Measurements from ENCODE around the gene ACBD5.

DNA sequence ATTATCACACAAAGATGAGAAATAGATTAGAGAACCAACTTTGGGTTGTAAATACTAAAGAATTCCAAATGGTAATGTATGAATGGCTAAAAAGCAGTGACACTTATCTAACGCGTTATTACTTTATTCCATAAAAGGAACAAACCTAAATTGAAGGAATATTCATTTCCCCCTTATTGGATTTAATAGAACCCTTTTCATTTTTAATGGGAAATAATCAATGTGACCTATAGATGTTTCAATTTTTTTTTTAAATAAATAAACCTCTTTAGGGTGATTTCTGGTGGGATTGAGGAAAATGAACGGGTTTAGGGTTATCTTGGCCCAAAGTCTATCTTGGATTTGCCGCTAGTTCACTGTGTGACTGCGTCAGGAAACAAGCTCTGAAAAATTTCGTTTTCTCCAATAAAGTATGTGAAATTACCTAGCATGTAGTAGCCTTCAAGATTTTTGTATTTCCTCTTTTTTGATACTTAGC lies 1.9 kb upstream of the ACBD5 start:
- no peak for TF ChIP-seq GATA2 (IDR thresholded peaks at IDR 0.05; ENCODE audit: low read depth, low read length)
- no peak for TF ChIP-seq GATA3 (IDR thresholded peaks at IDR 0.05; ENCODE audit: low read depth, low read length)

Data from SH-SY5Y (cell line).